Kidney (tissue), 14 donors: ENCODE results near the gene BEST1. TPM values are rescaled to one million over a fixed set of nuclear protein-coding genes. Genes with fewer than 3 reads are reported as not detected.

Experiments used
- DNase-seq, 5 donors: peaks; one replicate each; pipeline ENCODE4 v3.0.0-alpha.2; 2013 to 2020
- FAIRE-seq: peaks from 2 replicates; lab custom pipeline; 2012; peaks lifted over from hg19 to GRCh38; lab: Jason Lieb, UNC
- H3K27ac ChIP-seq, 2 donors: one replicate each; pipeline ENCODE4 v1.7.0; 2013; ENCODE audit warnings: low read depth in 2 of 2, low read length in 2 of 2, inconsistent platforms in 1 of 2
- H3K27me3 ChIP-seq: one replicate; pipeline ENCODE4 v1.7.1; 2013; ENCODE audit warnings: low read length, inconsistent platforms; ENCODE audit not compliant: control insufficient read depth, insufficient read depth
- H3K36me3 ChIP-seq, 3 donors: one replicate each; pipeline versions ENCODE4 v1.7.0 to v1.7.1; 2013; ENCODE audit warnings: low read length in 3 of 3, control low read depth in 1 of 3, inconsistent platforms in 1 of 3; ENCODE audit not compliant: insufficient read depth in 3 of 3, control insufficient read depth in 2 of 3
- H3K4me1 ChIP-seq, 3 donors: one replicate each; pipeline versions ENCODE4 v1.7.0 to v1.7.1; 2013; ENCODE audit warnings: low read length in 3 of 3, inconsistent platforms in 1 of 3, low read depth in 1 of 3; ENCODE audit not compliant: control insufficient read depth in 2 of 3, insufficient read depth in 2 of 3
- H3K4me3 ChIP-seq, 3 donors: one replicate each; pipeline versions ENCODE4 v1.7.0 to v1.8.1; 2013; ENCODE audit warnings: low read length in 3 of 3, control low read depth in 1 of 3, inconsistent platforms in 1 of 3
- H3K9ac ChIP-seq, 3 donors: one replicate each; pipeline versions ENCODE4 v1.7.0 to v1.7.1; 2013; ENCODE audit warnings: low read length in 3 of 3, control low read depth in 1 of 3, inconsistent platforms in 1 of 3
- H3K9me3 ChIP-seq, 3 donors: one replicate each; pipeline versions ENCODE4 v1.7.0 to v1.7.1; 2013; ENCODE audit warnings: low read length in 3 of 3, control low read depth in 1 of 3, inconsistent platforms in 1 of 3; ENCODE audit not compliant: control insufficient read depth in 2 of 3, insufficient read depth in 1 of 3
- intact Hi-C: fragments of 100-400 bp; cut with DNase I; formaldehyde crosslinking; loops from one replicate; pipeline ENCODE4 v1.11.1; 2022
- polyA plus RNA-seq: library from polyadenylated mRNA; stranded (reverse); fragments of 350-450 nt; fragmentation: Illumina TruSeq; extraction: RNeasy Lipid Tissue Mini Kit (QIAGEN cat#74804); gene quantifications from one replicate; pipeline ENCODE4 v1.2.3, GENCODE V29; 2014; ENCODE audit warnings: low read depth, low replicate concordance; ENCODE audit not compliant: insufficient read depth
- total RNA-seq: library from RNA; stranded (reverse); fragmentation: NEBNext Ultra II Directional; extraction: Animal tissue kit (Norgen Biotek cat#: 25700); gene quantifications from one replicate; pipeline ENCODE4 v1.2.1, GENCODE V29; 2021
- TF ChIP-seq, protein P1 (sequence below): IDR thresholded peaks from 3 replicates; pipeline ENCODE4 v1.5.1; 2012; ENCODE audit warnings: mild to moderate bottlenecking, moderate library complexity, borderline replicate concordance; ENCODE audit not compliant: insufficient read depth; ENCODE audit errors: extremely low read depth
- donor health status: control.
- donor health status: control.
- donor health status: control.
- donor health status: control.
- donor health status: control.
- donor health status: DM: yes; HTN: yes; CAD: no.
- donor health status: Normal renal cell carcinoma (clear cell type).

The BEST1 gene
- total and polyA plus RNA-seq, 2 donors from 2014 or later = 0.62 to 7.1 TPM

DNA sequence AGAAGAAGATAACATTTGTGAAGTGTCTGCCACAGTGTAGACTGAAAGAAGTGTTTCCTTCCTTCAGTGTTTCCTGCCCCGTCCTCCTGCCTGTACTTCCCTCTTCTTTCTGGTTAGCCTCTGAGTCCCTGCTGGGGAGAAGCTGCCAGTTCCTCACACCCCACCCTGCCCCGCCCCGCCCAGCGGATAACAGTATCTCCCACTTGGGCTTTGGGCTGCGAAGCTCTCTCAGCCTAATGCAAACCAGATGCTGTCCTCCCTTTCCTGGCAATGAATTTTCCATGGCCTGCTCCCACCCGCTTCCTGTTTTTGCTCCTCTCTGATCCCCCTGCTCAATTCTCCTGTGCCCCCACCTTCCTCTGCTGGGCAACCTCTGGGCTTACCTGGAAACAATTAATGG lies 27.6 kb upstream of the BEST1 start:
- intact Hi-C loops = no loop called here
- Histone ChIP-seq H3K9ac (peak overlapping the region in 1 of 3 donors; percentile 63), H3K4me1 (peaks cover 6 to 27% (median 20%) of the 10 kb centered on the region in 3 donors), H3K9me3 (no peaks in the 10 kb centered on the region), H3K36me3 (no peaks in the 10 kb centered on the region), H3K4me3 (no peak overlapping the region), H3K27ac (peak overlapping the region; percentile 83 to 87), H3K27me3 (no peaks in the 10 kb centered on the region)
- TF ChIP-seq, protein P1, sequence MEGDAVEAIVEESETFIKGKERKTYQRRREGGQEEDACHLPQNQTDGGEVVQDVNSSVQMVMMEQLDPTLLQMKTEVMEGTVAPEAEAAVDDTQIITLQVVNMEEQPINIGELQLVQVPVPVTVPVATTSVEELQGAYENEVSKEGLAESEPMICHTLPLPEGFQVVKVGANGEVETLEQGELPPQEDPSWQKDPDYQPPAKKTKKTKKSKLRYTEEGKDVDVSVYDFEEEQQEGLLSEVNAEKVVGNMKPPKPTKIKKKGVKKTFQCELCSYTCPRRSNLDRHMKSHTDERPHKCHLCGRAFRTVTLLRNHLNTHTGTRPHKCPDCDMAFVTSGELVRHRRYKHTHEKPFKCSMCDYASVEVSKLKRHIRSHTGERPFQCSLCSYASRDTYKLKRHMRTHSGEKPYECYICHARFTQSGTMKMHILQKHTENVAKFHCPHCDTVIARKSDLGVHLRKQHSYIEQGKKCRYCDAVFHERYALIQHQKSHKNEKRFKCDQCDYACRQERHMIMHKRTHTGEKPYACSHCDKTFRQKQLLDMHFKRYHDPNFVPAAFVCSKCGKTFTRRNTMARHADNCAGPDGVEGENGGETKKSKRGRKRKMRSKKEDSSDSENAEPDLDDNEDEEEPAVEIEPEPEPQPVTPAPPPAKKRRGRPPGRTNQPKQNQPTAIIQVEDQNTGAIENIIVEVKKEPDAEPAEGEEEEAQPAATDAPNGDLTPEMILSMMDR = no peak
- peak in 3 of 5 donors; percentile 70 to 89 (median 75) for DNase-seq
- FAIRE-seq = no peak

DNA sequence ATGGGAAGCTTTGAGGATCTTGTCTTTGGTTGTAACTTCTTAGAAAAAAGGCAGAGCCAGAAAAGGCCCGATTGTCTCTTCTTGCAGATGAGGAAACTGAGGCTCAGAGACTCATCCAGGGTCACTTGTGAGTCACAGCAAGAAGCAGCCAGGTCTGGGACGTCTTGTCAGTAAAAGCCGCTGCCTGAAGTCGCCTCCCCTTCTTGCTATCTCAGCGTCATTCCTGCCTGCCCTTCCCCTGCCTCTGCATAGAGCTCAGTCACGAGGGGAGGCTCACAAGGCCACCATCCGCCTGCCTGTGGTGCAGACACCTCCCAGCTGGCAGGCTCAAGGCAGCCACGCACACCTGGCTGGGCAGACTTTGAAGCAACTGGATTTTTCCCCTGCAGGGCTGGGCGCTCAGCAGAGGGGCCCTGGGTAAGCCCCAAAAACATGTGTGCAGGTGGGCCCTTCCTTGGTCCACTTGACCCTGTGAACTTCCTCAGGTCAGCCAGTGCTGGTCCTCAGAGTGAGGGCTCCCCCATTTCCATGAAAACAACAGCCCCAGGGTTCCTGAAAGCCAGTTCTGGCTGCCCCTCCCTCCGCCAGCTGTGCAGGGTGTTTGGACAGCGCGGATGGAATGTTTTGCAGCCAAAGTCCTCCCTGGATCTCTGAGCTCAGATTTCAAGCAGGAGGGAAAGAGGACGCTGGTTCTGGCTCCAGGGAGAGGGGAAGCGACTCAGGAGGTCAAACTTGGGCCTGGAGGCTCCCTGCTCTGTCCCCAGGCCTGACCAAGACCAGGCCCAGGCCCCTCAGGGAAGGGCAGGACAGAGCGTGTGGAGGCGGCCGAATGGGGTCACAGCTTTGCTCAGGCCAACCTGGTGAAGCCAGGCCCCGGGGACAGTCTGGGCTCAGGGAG lies 26.7 kb upstream of the BEST1 start:
- Histone ChIP-seq H3K27me3 (no peaks in the 10 kb centered on the region), H3K27ac (peak overlapping the region; percentile 83 to 87), H3K36me3 (no peaks in the 10 kb centered on the region), H3K4me3 (no peak overlapping the region), H3K9me3 (no peaks in the 10 kb centered on the region), H3K4me1 (peaks cover 6 to 20% (median 15%) of the 10 kb centered on the region in 3 donors), H3K9ac (peak overlapping the region in 1 of 3 donors; percentile 63)
- FAIRE-seq (no peak), DNase-seq (peak; percentile 88 to 95 (median 91))
- intact Hi-C loops = no loop called here
- TF ChIP-seq, protein P1 = no peak

DNA sequence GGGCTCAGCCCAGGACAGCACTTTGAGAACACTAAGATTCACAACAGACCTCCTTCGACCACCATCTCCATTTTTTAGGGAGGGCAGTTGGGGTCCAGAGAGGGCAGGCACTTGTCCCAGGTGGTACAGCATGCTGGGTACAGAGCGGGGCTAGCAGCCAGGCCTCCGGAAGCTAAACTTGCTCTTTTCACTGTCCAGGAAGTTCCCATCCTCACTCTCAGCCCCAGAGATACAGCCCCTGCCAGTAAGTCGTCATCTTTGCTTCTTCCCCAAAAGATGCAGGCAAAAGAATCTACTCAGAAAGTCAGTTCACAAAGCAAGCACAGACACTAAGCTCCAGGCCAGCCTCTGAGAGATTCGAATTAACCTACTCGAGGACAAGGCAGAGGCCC lies 26.1 kb upstream of the BEST1 start:
- no peak for DNase-seq
- Histone ChIP-seq H3K27me3 (no peaks in the 10 kb centered on the region), H3K4me3 (no peak overlapping the region), H3K27ac (peak overlapping the region; percentile 83 to 87), H3K9me3 (no peaks in the 10 kb centered on the region), H3K9ac (no peak overlapping the region), H3K4me1 (peaks cover 6 to 20% (median 15%) of the 10 kb centered on the region in 3 donors), H3K36me3 (no peaks in the 10 kb centered on the region)
- no peak for FAIRE-seq
- intact Hi-C loops = no loop called here
- TF ChIP-seq, protein P1 = no peak
